ENCODE results near the gene THBS4.

DNA sequence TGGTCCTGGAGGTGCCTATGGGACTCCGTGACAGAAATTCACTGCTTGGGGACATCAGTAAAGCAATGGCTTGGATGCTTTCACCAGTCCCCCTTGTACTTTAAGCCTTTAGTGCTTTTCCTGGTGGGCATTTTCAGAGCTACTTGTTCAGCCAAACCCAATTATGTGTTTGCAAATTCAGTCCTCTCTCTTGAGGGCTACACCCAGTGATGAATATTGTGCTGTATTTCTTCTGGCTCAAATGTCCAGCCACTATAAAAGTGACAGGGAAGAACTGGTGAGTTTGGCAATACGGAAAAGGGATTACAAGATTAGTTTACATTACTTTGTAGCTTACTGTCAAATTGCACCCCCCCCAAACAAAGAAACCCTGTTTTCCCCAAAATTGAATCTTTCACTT, 4.5 kb downstream of the THBS4 start:
- TF ChIP-seq, protein P1, sequence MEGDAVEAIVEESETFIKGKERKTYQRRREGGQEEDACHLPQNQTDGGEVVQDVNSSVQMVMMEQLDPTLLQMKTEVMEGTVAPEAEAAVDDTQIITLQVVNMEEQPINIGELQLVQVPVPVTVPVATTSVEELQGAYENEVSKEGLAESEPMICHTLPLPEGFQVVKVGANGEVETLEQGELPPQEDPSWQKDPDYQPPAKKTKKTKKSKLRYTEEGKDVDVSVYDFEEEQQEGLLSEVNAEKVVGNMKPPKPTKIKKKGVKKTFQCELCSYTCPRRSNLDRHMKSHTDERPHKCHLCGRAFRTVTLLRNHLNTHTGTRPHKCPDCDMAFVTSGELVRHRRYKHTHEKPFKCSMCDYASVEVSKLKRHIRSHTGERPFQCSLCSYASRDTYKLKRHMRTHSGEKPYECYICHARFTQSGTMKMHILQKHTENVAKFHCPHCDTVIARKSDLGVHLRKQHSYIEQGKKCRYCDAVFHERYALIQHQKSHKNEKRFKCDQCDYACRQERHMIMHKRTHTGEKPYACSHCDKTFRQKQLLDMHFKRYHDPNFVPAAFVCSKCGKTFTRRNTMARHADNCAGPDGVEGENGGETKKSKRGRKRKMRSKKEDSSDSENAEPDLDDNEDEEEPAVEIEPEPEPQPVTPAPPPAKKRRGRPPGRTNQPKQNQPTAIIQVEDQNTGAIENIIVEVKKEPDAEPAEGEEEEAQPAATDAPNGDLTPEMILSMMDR (IDR thresholded peaks at IDR 0.05): no peak
- TF ChIP-seq POLR2A (IDR thresholded peaks at IDR 0.05): no peak

Data from suprapubic skin (tissue), 3 donors.